B cell (primary cell): ENCODE measurements around the gene TIAM2.
A peak's percentile ranks its signal among the peaks of the same experiment; 100 is the strongest.
"Not testable (repeated sequence)": the region's sequence is repeated elsewhere in the genome, so short reads cannot be mapped to it uniquely, and the experiment has no call there.

Experiments used
- EZH2 ChIP-seq: IDR thresholded peaks from 2 replicates; pipeline ENCODE4 v1.6.1; 2012; ENCODE audit warnings: borderline replicate concordance, low read depth, mild to moderate bottlenecking, moderate library complexity, low read length; ENCODE audit not compliant: insufficient read depth, poor library complexity, severe bottlenecking
- TF ChIP-seq, protein P1 (sequence below): fragments of 200-600 bp; IDR thresholded peaks from one replicate; pipeline ENCODE4 v1.8.0; 2022; ENCODE audit warnings: antibody characterized with exemption, mild to moderate bottlenecking

DNA sequence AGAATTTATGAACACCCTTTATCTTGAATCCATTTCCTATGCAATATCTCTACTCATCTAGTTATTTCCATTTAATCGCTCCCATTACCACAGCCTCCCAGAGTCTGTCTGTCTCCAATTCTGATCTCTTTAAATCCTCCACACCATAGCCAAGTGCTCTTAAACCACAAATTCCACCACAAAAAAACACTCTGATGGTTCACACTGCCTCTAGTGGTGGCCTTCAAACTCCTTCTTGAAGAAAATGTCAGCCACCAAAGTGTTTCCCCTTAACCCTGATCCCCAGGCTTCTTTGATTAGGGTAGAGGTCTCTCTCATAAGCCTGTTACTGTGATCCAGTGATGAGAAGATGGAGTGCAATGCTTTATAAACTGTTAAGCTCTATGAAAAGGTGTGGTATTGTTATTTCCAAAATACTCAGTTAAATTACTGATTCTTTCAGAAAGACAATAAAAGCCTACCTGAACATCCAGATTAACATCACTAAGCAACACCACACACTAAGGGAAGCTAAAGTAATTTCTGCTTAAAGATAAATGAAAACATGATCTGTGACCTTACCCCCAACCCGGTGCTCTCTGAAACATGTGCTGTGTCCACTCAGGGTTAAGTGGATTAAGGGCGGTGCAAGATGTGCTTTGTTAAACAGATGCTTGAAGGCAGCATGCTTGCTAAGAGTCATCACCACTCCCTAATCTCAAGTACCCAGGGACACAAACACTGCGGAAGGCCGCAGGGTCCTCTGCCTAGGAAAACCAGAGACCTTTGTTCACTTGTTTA, 273.2 kb downstream of the TIAM2 start:
- TF ChIP-seq, protein P1, sequence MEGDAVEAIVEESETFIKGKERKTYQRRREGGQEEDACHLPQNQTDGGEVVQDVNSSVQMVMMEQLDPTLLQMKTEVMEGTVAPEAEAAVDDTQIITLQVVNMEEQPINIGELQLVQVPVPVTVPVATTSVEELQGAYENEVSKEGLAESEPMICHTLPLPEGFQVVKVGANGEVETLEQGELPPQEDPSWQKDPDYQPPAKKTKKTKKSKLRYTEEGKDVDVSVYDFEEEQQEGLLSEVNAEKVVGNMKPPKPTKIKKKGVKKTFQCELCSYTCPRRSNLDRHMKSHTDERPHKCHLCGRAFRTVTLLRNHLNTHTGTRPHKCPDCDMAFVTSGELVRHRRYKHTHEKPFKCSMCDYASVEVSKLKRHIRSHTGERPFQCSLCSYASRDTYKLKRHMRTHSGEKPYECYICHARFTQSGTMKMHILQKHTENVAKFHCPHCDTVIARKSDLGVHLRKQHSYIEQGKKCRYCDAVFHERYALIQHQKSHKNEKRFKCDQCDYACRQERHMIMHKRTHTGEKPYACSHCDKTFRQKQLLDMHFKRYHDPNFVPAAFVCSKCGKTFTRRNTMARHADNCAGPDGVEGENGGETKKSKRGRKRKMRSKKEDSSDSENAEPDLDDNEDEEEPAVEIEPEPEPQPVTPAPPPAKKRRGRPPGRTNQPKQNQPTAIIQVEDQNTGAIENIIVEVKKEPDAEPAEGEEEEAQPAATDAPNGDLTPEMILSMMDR = peak; percentile 36
- TF ChIP-seq EZH2 = not testable (repeated sequence)
